PFSK-1 (cell line): Measurements from ENCODE around the gene SYVN1.

Source experiments
- FOXP2 ChIP-seq: optimal IDR thresholded peaks from 2 replicates; pipeline ENCODE3; 2011; ENCODE audit warnings: borderline replicate concordance, control low read depth, inconsistent platforms; ENCODE audit not compliant: insufficient read depth; ENCODE audit errors: extremely low read length, extremely low read depth
- POLR2AphosphoS5 ChIP-seq: IDR thresholded peaks from 2 replicates; pipeline ENCODE4 v1.6.1; 2012; ENCODE audit warnings: low read depth, mild to moderate bottlenecking, control low read depth, low read length, moderate library complexity
- SIN3A ChIP-seq: IDR thresholded peaks from 2 replicates; pipeline ENCODE4 v1.6.1; 2012; ENCODE audit warnings: mild to moderate bottlenecking, low read length, moderate library complexity, borderline replicate concordance; ENCODE audit not compliant: insufficient read depth
- TAF1 ChIP-seq: IDR thresholded peaks from 2 replicates; pipeline ENCODE4 v1.6.1; 2012; ENCODE audit warnings: low read length, control low read depth, borderline replicate concordance; ENCODE audit not compliant: insufficient read depth
- TF ChIP-seq, protein P1 (sequence below), 2 experiments: IDR thresholded peaks; 2 replicates each; pipeline versions ENCODE4 v1.6.1 to v1.8.0; 2011 to 2012; ENCODE audit warnings: low read depth in 2 of 2, low read length in 2 of 2, control low read depth in 1 of 2, inconsistent platforms in 1 of 2, mild to moderate bottlenecking in 1 of 2, moderate library complexity in 1 of 2; ENCODE audit not compliant: insufficient read depth in 1 of 2

SYVN1 gene

DNA sequence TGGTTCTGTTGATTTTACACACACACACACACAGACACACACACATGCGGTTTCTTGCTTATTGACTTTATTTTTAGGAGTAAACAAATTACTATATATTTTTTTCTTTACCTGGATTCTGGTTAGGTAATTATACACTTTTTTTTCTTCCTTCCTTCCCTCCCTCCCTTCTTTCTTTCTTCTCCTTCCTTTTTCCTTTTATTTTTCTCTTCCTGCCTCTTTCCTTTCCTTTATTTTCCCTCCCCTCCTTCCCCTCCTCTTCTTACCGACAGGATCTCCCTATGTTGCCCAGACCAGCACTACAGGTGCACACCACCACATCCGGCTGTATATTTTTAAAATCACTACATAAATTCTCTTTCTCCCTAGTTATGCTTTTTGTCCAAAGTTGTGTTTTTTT is 32.6 kb upstream of the SYVN1 start:
- TF ChIP-seq, protein P1, sequence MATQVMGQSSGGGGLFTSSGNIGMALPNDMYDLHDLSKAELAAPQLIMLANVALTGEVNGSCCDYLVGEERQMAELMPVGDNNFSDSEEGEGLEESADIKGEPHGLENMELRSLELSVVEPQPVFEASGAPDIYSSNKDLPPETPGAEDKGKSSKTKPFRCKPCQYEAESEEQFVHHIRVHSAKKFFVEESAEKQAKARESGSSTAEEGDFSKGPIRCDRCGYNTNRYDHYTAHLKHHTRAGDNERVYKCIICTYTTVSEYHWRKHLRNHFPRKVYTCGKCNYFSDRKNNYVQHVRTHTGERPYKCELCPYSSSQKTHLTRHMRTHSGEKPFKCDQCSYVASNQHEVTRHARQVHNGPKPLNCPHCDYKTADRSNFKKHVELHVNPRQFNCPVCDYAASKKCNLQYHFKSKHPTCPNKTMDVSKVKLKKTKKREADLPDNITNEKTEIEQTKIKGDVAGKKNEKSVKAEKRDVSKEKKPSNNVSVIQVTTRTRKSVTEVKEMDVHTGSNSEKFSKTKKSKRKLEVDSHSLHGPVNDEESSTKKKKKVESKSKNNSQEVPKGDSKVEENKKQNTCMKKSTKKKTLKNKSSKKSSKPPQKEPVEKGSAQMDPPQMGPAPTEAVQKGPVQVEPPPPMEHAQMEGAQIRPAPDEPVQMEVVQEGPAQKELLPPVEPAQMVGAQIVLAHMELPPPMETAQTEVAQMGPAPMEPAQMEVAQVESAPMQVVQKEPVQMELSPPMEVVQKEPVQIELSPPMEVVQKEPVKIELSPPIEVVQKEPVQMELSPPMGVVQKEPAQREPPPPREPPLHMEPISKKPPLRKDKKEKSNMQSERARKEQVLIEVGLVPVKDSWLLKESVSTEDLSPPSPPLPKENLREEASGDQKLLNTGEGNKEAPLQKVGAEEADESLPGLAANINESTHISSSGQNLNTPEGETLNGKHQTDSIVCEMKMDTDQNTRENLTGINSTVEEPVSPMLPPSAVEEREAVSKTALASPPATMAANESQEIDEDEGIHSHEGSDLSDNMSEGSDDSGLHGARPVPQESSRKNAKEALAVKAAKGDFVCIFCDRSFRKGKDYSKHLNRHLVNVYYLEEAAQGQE (IDR thresholded peaks at IDR 0.05; ENCODE audit: insufficient read depth in 1 of 2, low read depth in 2 of 2, low read length in 2 of 2) = no peak
- TF ChIP-seq SIN3A (no peak), FOXP2 (no peak), TAF1 (no peak), POLR2AphosphoS5 (no peak)

GRCh38 chr11:65165410-65166317 is 31.3 kb upstream of the SYVN1 start:
- TF ChIP-seq, protein P1 (IDR thresholded peaks at IDR 0.05; ENCODE audit: insufficient read depth in 1 of 2, low read depth in 2 of 2, low read length in 2 of 2) = no peak
- TF ChIP-seq TAF1 (no peak), SIN3A (no peak)

DNA sequence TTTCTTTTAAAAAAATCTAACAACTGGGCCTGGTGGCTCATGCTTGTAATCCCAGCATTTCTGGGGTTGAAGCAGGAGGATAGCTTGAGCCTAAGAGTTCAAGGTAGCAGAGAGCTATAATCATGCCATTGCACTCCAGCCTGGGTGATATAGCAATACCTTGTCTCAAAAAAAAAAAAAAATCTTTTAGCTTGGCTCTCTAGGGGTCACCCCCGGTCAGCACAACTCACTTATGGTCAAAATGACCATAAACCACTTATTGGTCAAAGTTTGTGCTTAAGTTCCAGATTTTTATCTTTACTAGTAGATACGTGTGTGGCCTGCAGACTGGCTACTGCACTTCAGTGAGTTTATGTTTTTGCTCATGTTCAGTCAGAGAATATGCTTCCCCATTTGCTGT is 29.4 kb upstream of the SYVN1 start:
- TF ChIP-seq FOXP2 (no peak), POLR2AphosphoS5 (no peak), TAF1 (no peak), SIN3A (no peak)
- TF ChIP-seq, protein P1 (IDR thresholded peaks at IDR 0.05; ENCODE audit: insufficient read depth in 1 of 2, low read depth in 2 of 2, low read length in 2 of 2) = no peak

DNA sequence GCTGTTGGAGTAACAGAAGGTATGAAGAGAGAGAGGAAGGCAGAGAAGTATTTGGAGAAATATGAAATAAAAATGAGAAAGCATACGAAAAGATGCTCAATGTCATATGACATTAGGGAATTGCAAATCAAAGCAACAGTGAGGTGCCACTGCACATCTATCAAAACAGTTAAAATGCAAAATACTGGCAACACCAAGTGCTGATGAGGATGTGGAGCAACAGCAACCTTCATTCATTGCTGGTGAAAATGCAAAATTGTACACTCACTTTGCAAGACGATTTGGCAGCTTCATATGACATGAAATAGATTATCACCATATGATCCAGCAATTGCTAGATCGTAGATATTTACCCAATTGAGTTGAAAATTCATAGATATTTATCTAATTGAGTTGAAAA is 26.3 kb upstream of the SYVN1 start:
- TF ChIP-seq POLR2AphosphoS5 = no peak
- TF ChIP-seq, protein P1 (IDR thresholded peaks at IDR 0.05; ENCODE audit: insufficient read depth in 1 of 2, low read depth in 2 of 2, low read length in 2 of 2) = no peak
- TF ChIP-seq SIN3A = no peak
- no peak for TF ChIP-seq TAF1

- TF ChIP-seq SIN3A (no peak), FOXP2 (no peak), TAF1 (no peak), POLR2AphosphoS5 (no peak)
- TF ChIP-seq, protein P1 (IDR thresholded peaks at IDR 0.05; ENCODE audit: insufficient read depth in 1 of 2, low read depth in 2 of 2, low read length in 2 of 2) = no peak
These were observed 24.7 kb upstream of the SYVN1 start for GRCh38 chr11:65159012-65159411.
